Measurements from ENCODE around the gene CCDC34.

Gene CCDC34

DNA sequence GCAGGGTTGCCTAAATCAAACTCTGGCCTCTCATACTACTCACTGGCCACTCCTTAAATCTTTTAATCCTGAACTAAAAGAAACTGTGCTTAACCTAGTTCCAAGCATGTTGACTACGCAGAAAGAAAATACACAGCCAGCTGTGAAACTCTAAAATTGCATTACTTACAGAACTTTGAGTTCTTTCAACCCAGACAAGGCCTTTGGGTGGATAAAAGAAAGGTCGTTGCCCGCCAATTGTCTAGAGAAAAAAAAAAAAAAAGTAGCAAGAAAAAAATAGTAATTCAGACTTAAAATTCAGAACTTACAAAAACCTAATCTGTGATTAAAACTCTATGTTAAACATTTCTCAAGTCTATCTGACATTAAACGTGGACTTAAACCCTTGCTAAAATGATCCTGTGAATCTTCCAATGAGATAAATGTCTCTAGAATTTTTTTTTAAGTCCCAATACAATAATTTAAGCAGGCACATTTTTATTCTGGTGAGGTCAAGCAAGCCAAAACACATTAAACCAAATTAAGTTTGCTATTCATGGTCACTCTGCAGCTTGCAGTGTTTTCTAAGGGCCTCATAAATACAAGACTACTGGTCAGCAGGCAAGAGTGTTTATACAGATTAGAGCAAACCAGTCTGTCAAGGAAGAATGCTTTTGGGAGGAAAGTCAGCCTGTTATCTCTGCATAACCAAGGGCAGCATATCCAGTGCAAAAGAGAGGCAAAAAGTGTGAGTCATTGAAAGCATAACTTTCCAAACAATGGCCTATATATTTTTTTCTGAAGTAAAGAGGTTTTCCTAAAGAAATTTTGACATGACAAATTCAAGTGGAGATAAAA, 29.5 kb upstream of the CCDC34 start:
- peak; percentile 89 for DNase-seq

DNA sequence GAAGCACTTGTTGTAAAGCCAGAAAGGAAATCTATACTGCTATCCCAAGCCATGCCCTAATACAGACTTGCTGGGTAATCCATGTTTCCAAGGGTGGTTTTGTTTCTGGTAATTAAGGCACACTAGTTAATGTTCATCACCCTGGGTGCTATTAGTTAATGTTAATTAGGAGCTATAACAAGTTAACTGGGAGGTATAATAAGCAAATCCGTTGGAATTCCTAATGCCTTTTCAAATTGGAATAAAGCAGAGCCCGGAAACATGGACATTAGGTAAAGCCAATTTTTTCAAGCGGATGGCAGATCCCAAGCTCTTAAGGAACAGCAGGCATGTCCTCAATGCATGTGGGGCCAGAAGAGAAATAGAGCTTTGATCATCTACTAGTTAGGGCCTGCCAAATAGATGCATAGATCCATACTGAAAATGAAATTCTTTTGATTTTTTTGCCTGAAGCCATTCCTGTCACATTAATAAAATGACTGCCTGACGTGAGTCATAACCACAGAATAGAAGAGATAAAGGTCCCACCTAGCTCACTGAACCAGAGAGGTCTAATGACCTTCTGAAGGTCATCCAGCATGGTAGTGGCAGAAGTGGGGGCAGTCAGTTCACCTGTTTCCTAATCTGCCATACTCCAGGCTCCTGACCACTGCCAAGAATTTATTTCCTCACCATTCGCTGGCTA, 28.5 kb upstream of the CCDC34 start:
- peak; percentile 37 for DNase-seq

- DNase-seq, result peak; percentile 81
Measured at GRCh38 chr11:27390318-27391295, 27.6 kb upstream of the CCDC34 start.

GRCh38 chr11:27388869-27389268, 25.9 kb upstream of the CCDC34 start:
- no peak for DNase-seq

DNA sequence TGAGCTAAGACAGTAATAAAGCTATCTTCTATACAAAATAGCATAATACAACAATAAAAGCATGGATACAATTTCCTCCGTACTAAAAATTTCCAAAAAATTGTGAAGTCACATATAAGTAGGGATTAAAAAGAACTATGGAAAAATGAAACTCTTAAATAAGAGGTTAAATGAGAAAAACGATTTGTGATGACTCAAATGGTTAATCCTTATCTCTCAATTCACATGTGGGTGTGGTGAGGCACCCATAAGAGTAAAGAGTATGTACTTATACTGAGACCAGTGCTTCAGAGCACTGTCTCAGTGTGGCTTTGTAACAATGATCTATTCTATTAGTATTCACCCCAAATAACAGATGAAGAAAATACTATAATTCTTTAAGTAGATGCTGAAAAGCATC, 25.0 kb upstream of the CCDC34 start:
- DNase-seq, result no peak

DNA sequence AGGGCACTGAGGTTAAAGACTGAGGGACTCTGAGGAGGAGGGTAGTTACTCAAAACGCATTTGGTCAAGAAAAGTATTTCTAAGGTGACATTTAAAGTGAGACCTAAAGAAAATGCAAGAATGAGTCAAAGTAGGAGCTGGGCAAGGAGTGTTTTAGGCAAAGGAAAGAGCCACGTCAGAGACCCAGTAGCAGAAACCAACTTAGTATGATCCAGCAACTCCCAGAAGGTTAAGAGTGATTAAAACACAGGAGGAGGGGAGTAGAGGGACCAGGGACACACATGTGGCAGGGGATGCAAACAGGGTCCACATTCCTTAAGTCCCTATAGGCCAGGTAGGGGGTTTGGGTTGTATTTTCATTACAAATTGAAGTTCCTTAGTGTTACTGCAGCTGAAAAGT, 24.3 kb upstream of the CCDC34 start:
- no peak for DNase-seq

- peak; percentile 44 for DNase-seq
Measured at GRCh38 chr11:27386181-27386845, 23.3 kb upstream of the CCDC34 start.

DNA sequence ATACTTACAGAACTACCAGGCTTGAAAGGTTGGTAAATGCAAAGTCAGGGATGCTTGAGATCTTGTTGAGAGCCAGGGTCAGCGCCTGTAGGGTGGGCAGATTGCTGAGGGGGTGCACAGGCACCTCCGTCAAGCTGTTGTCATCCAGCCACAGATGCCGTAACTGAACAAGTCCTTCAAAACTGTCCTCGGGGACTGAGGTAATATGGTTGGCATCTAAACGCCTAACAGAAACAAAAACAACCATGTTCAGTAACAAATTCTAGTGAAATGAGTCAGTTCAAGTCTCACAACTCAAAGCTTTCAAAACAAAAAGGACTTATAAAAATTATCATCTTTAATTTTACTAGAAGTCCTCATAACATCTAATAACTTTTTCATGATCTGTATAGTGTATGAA, 22.2 kb upstream of the CCDC34 start:
- DNase-seq, result peak; percentile 95

- DNase-seq, result no peak
Measured at GRCh38 chr11:27384227-27384626, 21.2 kb upstream of the CCDC34 start.

- no peak for DNase-seq
Measured at GRCh38 chr11:27383645-27384044, 20.6 kb upstream of the CCDC34 start.

DNA sequence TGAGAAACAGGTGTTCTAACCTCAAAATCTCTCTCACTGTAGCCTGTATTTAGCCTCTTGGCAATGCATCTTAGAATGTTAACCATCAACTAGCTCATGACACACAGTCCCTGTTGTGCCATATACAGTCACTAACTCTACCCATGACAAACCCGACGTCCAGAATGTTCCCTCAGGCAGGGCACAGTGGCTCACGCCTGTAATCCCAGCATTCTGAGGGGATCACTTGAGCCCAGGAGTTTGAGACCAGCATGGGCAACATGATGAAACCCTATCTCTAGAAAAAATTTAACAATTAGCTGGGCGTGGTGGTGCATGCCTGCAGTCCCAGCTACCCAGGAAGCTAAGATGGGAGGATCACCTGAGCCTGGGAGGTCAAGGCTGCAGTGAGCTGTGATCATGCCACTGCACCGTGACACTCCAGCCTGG, 18.2 kb upstream of the CCDC34 start:
- DNase-seq, result no peak

DNA sequence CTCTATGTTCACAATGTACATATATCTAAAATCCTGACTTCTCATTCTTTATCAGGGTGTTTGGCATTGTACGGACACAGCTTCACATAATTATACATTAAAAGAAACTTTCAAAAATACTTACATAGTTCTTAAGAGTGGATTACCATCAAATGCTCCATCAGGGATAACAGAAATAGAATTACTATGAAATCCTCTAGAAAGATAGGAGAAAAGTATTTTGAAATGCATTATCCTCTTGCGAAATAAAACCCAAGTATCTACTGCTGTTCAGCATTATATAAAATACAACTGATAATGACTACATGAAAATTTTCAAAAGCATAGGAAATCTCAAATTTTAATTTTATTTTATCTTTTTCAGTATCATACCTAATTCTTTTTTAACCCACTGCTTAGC, 17.8 kb upstream of the CCDC34 start:
- no peak for DNase-seq

DNA sequence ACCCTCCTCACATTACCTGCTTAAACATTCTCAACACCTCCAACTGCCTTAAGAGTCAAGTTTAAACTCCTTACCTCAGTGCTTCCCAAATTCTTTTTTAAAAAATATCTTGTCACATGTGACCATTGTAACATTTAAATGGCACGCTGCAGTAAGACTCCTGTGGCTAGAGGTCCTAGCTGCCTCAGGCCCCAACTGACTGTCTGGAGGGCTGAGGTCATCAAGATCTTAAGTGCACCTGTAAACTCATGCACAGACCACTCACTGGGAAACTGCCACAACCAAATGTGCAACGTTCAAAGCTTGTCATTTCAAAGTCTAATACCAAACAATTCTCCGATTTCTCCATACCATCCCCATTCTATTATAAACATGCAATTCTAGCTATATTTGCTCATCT, 16.4 kb upstream of the CCDC34 start:
- no peak for DNase-seq

DNA sequence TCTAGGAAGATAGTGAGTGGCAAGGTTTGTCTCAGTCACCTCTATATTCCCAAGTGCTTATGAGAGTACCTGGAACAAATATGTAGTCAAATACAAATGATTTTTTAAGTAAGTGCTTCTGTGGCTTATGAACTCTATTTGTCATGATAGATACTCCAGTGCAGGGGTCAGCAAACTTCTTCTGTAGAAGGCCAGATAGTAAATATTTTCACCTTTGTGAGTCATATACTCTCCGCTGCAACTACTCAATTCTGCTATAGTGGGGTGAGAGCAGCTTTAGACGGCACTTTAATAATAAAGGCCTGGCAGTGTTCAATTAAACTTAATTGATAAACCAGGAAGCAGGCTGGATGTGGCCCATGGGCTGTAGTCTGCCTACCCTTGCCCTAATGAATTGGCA, 12.4 kb upstream of the CCDC34 start:
- no peak for DNase-seq

DNA sequence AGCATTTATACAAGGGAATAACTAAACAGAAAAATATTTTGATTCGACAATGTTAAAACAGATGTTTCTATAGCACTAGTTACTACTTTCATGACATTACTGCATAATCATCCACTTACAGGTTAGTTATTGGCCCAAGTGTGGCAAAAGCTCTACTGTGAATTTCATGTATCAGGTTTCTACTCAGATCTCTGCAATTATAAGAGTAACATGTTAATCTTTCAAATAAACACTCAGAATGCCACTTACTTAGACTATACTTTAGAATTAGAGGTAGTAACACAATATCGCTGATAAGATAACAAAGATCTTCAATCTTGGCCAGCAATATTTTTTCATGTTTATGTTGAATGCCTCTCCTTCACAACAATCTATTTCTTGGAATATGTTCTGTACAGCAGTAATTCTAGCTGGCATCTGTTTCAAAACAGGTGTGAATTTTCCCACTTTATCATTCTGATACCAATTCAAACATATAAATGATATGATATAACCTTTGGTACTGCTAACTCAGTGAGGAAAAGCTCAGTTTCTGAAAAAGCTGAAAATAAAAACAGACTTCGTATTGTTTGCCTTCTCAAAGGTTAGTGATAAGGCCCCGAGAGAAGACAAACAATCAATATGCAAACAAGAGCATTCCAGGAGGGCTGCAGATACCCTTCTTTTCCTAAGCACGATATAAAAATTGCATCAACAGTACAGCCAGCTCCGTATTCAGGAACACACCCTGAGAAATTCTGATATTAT, 11.0 kb upstream of the CCDC34 start:
- no peak for DNase-seq

- DNase-seq, result no peak
Measured at GRCh38 chr11:27373392-27373791, 10.4 kb upstream of the CCDC34 start.

DNA sequence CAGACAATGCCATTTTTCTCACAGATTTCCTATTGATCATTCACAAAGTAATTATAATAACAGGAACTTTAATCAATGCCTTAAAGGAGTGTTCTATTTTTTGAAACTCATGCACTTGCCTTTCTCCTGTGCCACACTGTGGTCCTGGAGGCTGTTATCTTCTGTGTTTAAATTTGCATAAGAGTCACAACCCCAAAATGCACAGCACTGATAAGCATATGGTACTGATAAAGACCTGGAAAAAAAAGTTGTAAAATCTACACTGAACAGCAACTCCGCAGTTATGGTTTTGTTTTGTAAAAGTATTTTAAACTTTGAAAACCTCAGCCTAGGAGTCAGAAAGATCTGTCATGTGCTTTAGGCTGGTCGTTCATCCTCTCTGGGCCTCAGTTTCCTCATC, 9.1 kb upstream of the CCDC34 start:
- no peak for DNase-seq

DNA sequence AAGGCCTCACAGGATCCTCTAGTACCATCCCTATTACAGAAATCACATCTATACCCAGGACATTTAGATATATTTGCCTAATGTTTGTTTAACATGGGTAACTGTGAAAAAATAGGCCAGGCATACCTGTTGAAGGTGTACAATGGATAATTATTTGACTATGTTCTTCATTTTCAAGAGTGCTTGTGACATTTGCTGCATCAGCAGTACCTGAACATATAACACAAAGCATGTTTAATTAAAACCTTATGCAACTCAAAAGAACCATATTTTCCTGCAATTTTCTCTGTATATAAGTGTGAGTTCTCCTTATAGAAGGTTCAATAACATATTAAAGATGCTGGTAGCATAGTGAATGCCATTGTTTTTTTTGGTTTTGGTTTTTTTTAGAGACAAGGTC, 8.5 kb upstream of the CCDC34 start:
- no peak for DNase-seq

DNA sequence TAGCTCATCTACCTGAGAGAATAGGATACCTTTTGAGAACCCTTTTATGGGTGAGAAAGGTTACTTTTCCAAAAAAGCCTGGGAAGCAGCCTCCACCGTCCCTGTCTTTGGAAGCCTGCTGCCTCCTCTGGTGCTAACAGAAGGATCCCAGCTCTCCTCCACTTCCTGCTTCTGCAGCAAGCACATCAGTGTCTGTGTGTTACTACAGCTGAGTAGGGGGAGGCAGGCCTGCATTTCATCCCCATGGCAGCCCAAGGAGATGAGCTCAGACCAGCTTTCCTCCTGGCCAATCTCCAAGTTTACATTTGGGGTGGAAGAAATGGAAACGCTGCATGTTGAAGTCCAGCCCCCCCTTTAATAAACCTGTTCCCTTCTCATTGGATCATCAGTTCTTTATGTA, 7.4 kb upstream of the CCDC34 start:
- DNase-seq, result no peak

DNA sequence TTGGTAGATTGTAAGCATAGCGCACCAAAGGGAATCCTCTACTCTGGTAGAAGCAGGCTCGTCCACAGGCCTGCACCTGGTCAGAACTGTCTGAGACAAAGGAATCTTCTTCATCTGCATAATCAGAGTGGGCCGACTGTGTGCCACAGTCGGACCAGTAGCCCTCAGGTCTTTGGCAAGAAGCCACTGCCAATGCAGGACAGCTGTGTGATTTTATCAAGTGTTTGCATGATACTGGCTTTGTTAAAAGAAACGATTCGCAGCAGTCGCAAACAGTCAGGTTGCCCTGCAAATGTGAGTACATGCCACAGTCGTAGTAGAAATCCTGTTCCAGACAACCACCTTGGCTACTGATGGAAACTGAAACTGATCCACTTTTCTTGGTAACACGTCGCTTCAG, 4.9 kb upstream of the CCDC34 start:
- no peak for DNase-seq

DNA sequence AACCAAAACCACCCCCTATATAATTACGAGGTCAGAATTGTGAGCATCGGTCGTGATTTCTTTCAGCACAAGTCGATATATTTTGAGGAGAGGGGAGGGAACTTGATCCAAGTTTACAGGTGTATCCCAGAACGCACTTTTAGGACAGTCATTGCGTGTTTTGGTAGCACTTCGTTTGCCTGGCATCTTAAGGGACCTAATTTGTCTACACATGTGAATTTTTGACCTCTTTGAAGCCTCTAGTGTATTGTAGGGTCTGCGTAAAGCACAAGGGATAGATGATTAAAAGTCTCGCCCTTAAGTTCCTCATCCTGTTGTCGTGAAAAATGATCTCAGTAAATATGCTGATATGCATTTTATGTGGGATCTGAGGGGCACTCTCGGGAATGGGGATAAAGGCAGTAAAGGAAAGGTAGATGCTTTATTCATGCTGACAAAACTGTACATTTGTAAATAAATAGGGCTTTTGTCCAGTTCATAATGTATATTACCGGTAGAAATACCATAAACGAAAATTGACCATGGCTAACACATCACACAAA, 632 bp upstream of the CCDC34 start:
- no peak for DNase-seq
